ENCODE measurements around the gene PCSK9.
A peak's percentile ranks its signal among the peaks of the same experiment; 100 is the strongest.

Gene PCSK9

DNA sequence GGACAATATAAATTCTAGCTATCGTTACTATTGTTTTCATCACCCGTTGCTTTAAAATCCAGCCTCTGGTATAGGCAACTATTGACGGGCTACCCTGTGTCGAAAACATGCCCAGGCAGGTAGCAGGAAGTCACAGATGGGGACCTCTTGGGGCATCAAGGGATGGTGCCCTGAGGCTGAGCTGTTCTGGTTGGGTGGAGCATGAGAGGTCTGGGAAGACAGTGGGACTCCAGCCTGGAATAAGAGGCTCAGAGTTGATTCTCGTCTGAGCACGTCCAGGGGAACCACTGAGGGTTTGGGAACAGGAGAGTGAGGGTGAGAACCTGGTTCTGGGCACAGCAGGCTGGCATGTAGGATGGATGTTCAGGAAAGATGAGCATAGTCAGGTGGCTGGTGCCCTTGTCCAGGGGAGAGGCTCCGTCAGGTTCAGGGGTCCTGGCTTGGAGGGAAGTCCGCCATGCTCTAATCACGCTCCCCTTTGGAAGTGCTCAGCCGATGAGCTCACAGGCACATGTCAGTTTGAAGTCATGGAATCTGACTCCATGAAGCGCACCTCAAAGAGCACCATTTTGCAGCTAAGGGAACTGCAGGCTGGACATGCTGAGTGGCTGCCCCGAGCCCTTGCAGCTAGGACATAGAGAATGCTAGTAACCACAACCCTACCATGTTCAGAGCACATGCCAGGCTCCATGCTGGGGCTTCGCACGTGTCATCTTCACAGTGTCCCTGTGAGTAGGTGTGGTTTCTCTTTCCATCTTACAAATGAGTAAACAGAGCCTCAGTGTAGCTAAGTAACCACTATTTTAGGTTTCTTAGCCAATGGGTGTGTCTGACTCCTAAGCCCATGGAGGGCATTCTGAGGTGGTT, 21.0 kb downstream of the PCSK9 start:
- no peak for DNase-seq

- DNase-seq = no peak
These were observed 21.8 kb downstream of the PCSK9 start for GRCh38 chr1:55061000-55061705.

GRCh38 chr1:55061706-55062321, 22.5 kb downstream of the PCSK9 start:
- no peak for DNase-seq

DNA sequence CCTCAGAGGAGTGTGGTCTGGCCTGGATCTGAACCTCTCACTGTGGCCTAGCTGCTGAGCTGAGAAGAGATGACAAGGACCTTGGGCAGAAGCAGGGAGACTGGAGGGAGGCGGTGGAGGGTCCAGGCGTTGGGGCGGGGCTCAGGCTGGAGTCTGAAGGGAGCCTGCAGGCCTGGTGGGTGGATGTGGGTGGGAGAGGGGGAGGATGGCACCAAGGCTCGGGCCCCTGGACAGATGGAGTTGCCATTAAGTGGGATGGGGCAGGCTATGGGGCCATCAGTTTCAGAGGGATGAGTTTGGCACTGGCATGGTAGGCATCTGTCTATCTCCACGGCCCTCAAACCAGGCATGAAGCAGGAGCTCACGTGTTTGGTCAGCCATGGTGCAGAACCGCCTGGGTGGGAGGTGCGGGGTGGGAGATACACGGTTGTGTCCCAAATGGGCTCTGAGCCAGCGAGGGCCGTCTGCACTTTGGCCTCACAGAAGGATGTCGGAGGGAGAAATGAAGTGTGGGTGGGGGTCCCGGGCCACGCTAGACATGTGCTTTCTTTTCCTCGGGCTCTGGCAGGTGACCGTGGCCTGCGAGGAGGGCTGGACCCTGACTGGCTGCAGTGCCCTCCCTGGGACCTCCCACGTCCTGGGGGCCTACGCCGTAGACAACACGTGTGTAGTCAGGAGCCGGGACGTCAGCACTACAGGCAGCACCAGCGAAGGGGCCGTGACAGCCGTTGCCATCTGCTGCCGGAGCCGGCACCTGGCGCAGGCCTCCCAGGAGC, 23.6 kb downstream of the PCSK9 start:
- no peak for DNase-seq

- DNase-seq = peak; percentile 24
These were observed 24.2 kb downstream of the PCSK9 start for GRCh38 chr1:55063577-55063942.

DNA sequence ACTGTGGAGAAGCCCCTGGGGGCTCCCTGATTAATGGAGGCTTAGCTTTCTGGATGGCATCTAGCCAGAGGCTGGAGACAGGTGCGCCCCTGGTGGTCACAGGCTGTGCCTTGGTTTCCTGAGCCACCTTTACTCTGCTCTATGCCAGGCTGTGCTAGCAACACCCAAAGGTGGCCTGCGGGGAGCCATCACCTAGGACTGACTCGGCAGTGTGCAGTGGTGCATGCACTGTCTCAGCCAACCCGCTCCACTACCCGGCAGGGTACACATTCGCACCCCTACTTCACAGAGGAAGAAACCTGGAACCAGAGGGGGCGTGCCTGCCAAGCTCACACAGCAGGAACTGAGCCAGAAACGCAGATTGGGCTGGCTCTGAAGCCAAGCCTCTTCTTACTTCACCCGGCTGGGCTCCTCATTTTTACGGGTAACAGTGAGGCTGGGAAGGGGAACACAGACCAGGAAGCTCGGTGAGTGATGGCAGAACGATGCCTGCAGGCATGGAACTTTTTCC, 24.8 kb downstream of the PCSK9 start:
- peak; percentile 47 for DNase-seq

GRCh38 chr1:55064861-55065263, 25.5 kb downstream of the PCSK9 start:
- DNase-seq = peak; percentile 97

DNA sequence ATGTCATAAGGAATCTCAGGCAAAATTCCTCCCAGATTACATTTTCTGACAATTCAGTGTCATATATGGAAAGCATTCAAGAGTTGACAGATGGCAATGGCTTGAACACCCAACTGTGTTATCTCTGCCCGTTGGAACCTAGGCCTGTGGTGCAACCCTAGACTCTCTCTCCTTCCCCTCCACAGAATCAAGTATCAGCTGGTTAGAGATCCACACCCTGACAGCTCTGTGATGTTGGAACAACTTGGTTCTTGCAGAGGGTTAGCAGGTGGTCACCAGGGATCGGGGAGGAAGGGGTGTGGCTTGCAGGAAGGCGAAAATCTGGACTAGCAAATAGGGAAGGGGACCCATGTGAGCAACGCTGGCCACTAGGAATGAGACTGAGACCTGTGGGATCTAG, 26.3 kb downstream of the PCSK9 start:
- no peak for DNase-seq

GRCh38 chr1:55067022-55067778, 27.9 kb downstream of the PCSK9 start:
- DNase-seq = peak; percentile 99

DNA sequence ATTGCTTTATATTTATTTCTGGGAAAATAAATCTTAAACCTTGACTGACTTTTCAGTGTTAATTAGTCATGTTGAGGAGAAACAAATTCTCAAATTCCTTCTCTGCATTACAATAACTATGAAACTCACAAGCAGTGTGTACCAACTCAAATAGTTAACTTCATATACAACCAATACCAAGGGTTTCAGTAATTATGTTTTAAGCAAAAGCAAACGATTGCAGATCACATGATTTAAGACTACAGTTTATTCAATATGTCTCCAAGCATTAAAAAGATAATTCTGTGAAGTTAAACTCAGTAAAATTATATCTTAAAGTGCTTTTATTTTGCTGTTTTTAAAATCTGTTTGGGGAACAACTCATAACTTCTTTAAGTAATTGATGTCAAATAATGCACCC, 28.6 kb downstream of the PCSK9 start:
- DNase-seq = no peak

- DNase-seq = no peak
These were observed 29.3 kb downstream of the PCSK9 start for GRCh38 chr1:55068638-55069037.

GRCh38 chr1:55069280-55069679, 29.9 kb downstream of the PCSK9 start:
- no peak for DNase-seq

GRCh38 chr1:55070293-55071164, 31.2 kb downstream of the PCSK9 start:
- no peak for DNase-seq

DNA sequence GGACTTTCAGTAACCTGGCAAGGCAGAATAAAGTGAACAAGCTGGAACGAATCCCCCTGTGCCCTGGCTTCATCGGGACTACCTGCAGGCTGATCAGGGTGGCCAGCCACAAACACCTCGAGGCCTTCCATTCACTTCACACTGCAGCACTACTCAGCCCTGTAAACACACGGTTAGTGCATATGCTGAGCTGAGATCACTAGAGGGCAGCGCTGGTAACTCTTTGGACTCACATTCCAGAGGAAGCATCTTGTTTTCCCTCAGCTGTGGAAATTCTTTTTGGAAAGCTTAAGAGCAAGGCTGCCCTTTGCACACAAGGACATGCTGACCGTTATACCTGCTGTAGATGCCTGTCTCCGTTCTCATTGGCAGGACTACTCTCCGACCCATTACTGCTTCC, 32.1 kb downstream of the PCSK9 start:
- peak; percentile 78 for DNase-seq

- DNase-seq = no peak
These were observed 34.0 kb downstream of the PCSK9 start for GRCh38 chr1:55073187-55073916.

DNA sequence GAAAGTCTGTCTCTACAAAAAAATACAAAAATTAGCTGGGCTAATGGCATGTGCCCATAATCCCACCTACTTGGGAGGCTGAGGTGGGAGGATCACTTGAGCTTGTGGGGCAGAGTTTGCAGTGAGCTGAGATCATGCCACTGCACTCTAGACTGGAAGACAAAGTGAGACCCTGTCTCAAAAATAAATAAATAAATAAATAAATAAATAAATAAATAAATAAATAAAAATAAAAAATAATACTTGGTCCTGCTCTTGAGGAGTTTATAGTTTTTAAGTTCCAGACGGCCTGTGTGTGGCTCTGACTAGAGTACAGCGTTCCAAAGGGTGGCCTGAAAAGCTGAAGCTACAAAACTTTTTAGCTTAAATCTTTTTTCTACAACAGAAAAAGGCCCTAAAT, 35.1 kb downstream of the PCSK9 start:
- no peak for DNase-seq

DNA sequence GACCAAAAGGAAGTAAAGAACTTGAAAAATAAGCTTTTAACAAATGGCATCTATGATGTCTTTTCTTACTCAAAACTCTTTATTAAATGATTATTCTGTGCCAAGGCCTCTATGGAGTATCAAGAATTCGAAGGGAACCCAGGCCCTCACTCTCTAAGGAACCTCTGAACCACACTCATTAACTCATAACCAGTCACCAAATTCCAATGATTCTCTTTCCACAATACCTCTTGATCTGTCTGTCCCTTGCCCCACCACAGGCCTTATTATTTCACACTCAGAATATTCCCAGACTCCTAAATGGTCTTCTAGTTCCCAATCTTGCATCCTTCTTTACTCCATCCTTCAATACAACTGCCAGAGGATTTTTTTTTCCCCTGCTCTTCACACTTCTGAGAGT, 37.0 kb downstream of the PCSK9 start:
- DNase-seq = no peak

DNA sequence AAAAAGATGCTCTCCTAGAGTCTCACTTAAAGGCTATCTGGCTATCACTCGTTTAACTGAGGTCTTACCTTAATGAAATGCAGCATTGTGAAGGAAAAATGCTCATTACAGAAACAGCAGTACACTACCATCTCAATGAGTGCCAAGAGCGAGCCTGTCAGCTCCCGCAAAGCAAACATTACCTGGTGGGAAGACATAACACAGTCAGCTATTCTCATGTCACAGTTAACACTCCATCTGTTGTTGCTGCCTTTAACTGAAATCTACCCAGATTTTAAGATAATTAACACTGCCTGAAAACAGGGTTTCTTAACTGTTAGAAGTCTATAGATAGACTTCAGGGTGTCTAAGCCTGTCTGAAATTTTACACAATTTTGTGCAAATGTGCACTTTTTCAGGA, 39.1 kb downstream of the PCSK9 start:
- DNase-seq = no peak

- no peak for DNase-seq
These were observed 40.3 kb downstream of the PCSK9 start for GRCh38 chr1:55079651-55080050.

- no peak for DNase-seq
These were observed 42.0 kb downstream of the PCSK9 start for GRCh38 chr1:55081188-55081904.
